GM23248 (cell line): ENCODE data around the gene DDX27.

Experiments
- EZH2 ChIP-seq: fragments of 200-600 bp; sonication (generic); IDR thresholded peaks from 2 replicates; pipeline ENCODE4 v1.6.1; 2018; ENCODE audit warnings: antibody characterized with exemption, mild to moderate bottlenecking; ENCODE audit not compliant: insufficient read depth, poor library complexity, severe bottlenecking
- EZH2phosphoT487 ChIP-seq: fragments of 200-600 bp; sonication (generic); IDR thresholded peaks from 2 replicates; pipeline ENCODE4 v1.6.1; 2018; ENCODE audit warnings: antibody characterized with exemption, moderate library complexity, mild to moderate bottlenecking, low read depth; ENCODE audit not compliant: insufficient read depth

DNA sequence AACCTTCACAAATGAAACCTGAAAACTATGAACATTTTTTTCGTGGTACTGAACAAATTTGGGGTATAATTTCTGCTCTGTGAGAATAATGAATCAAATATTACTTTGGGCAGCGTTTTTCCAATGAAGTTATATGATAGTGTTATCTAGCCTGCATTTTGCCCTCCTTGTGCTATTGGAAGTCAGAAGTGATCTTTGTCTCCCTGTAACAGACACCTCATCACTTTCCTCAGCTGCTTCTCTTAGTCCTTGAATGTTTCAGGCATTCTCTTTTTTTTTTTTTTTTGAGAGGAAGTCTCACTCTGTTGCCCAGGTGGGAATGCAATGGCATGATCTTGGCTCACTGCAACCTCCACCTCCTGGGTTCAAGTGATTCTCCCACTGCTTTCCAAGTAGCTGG is 10.2 kb downstream of the DDX27 start:
- TF ChIP-seq EZH2 (no peak), EZH2phosphoT487 (no peak)
